MM.1S (cell line): ENCODE results near the gene PCDH1.

Source experiments
- CTCF ChIP-seq: fragments of 300-600 bp; sonication (generic); IDR thresholded peaks from 2 replicates; pipeline ENCODE4 v1.5.1; 2016; ENCODE audit warnings: antibody characterized with exemption, low read length, mixed read lengths
- EZH2 ChIP-seq: fragments of 300-600 bp; sonication (generic); optimal IDR thresholded peaks from 2 replicates; pipeline ENCODE3; 2017; ENCODE audit warnings: low read depth, mild to moderate bottlenecking, antibody characterized with exemption, low read length, mixed read lengths
- EZH2phosphoT487 ChIP-seq: fragments of 300-600 bp; sonication (generic); IDR thresholded peaks from 2 replicates; pipeline ENCODE4 v1.6.1; 2018; ENCODE audit warnings: antibody characterized with exemption, low read length

- TF ChIP-seq CTCF (no peak), EZH2 (no peak), EZH2phosphoT487 (no peak)
Observed at GRCh38 chr5:141815051-141815795, 63.0 kb downstream of the PCDH1 start.
